B cell (primary cell): ENCODE measurements around the gene OTULIN. TPM values are rescaled to one million over a fixed set of nuclear protein-coding genes. Genes with fewer than 3 reads are reported as not detected.
A peak's percentile ranks its signal among the peaks of the same experiment; 100 is the strongest.

Source experiments
- ATAC-seq: fragments of 200-7000 bp; cut with Tn5 transposase; one replicate; pipeline ENCODE4 v1.10.0; 2021; ENCODE audit warnings: low read depth, mild to moderate bottlenecking, moderate number of reproducible peaks, moderate library complexity
- CTCF ChIA-PET: fragments of 350-600 bp; sonication (Branson Sonifier 250); formaldehyde crosslinking; loops from one replicate; lab custom pipeline; 2021; ENCODE audit warnings: antibody characterized with exemption, inconsistent platforms; lab: Charles Lee
- POLR2A ChIA-PET: fragments of 350-600 bp; sonication (Branson Sonifier 250); formaldehyde crosslinking; loops from one replicate; lab custom pipeline; 2021; ENCODE audit warnings: antibody characterized with exemption; lab: Charles Lee
- DNase-seq: peaks from one replicate; pipeline ENCODE4 v3.0.0; 2013
- H2AFZ ChIP-seq: 2 replicates; pipeline ENCODE4 v1.6.1; 2012; ENCODE audit warnings: mild to moderate bottlenecking, low read depth, low read length; ENCODE audit not compliant: insufficient read depth, poor library complexity, severe bottlenecking
- H3K27ac ChIP-seq, 2 donors: 1 replicate in 1 of 2; 2 replicates in 1 of 2; pipeline ENCODE4 v1.5.1; 2012 to 2013; ENCODE audit warnings: low read length in 2 of 2, mild to moderate bottlenecking in 2 of 2, moderate library complexity in 1 of 2
- H3K27me3 ChIP-seq, 4 experiments: fragments of 200-600 bp in 1 of 4; sonication (generic) in 1 of 4; replicated peaks in 1 of 4; 1 replicate in 2 of 4; 2 replicates in 2 of 4; pipeline versions ENCODE4 v1.6.1 to v1.7.0; 2013 to 2016; ENCODE audit warnings: low read length in 3 of 4, mild to moderate bottlenecking in 2 of 4, mixed read lengths in 1 of 4, moderate library complexity in 1 of 4; ENCODE audit not compliant: insufficient read depth in 4 of 4, control insufficient read depth in 3 of 4; ENCODE audit errors: control extremely low read depth in 1 of 4
- H3K36me3 ChIP-seq, 2 experiments: replicated peaks in 1 of 2; 1 replicate in 1 of 2; 2 replicates in 1 of 2; pipeline versions ENCODE4 v1.6.1 to v1.7.1; 2013; ENCODE audit warnings: low read length in 1 of 2; ENCODE audit not compliant: insufficient read depth in 2 of 2, control insufficient read depth in 1 of 2; ENCODE audit errors: control extremely low read depth in 1 of 2, extremely low read depth in 1 of 2
- H3K4me1 ChIP-seq, 2 donors: fragments of 200-600 bp in 1 of 2; sonication (generic) in 1 of 2; 1 replicate in 1 of 2; 2 replicates in 1 of 2; pipeline versions ENCODE4 v1.5.1 to v1.6.1; 2013 to 2017; ENCODE audit warnings: low read length in 2 of 2; ENCODE audit not compliant: control insufficient read depth in 2 of 2, insufficient read depth in 2 of 2
- H3K4me2 ChIP-seq: replicated peaks from 2 replicates; pipeline ENCODE3; 2012; ENCODE audit warnings: mild to moderate bottlenecking, low read depth, low read length; ENCODE audit not compliant: poor library complexity, severe bottlenecking
- H3K4me3 ChIP-seq, 5 experiments: fragments of 200-600 bp in 1 of 5; sonication (generic) in 1 of 5; 1 replicate in 3 of 5; 2 replicates in 2 of 5; pipeline versions ENCODE4 v1.5.1 to v1.7.0; 2011 to 2016; ENCODE audit warnings: low read length in 4 of 5, mild to moderate bottlenecking in 4 of 5, low read depth in 2 of 5, control low read depth in 1 of 5, moderate library complexity in 1 of 5; ENCODE audit not compliant: insufficient read depth in 1 of 5; ENCODE audit errors: control extremely low read depth in 1 of 5, extremely low read depth in 1 of 5
- H3K79me2 ChIP-seq: fragments of 200-600 bp; sonication (generic); one replicate; pipeline ENCODE4 v1.6.0; 2016; ENCODE audit warnings: low read length; ENCODE audit not compliant: control insufficient read depth, insufficient read depth
- H3K9ac ChIP-seq: fragments of 200-600 bp; sonication (generic); 2 replicates; pipeline ENCODE4 v1.6.1; 2017; ENCODE audit warnings: mild to moderate bottlenecking, low read length, moderate library complexity
- H3K9me3 ChIP-seq, 3 donors: one replicate each; pipeline versions ENCODE4 v1.6.1 to v1.7.1; 2013; ENCODE audit warnings: low read length in 2 of 3; ENCODE audit not compliant: control insufficient read depth in 2 of 3, insufficient read depth in 1 of 3; ENCODE audit errors: control extremely low read depth in 1 of 3
- H4K20me1 ChIP-seq: 2 replicates; pipeline ENCODE4 v1.6.0; 2012; ENCODE audit warnings: mild to moderate bottlenecking, low read length; ENCODE audit not compliant: insufficient read depth, control insufficient read depth, poor library complexity, severe bottlenecking
- H3K27ac Mint-ChIP-seq: one replicate; pipeline ENCODE4 v1.8.0; 2021; ENCODE audit warnings: mixed read lengths
- H3K27me3 Mint-ChIP-seq: one replicate; pipeline ENCODE4 v1.8.0; 2021; ENCODE audit warnings: mixed read lengths
- H3K4me1 Mint-ChIP-seq: one replicate; pipeline ENCODE4 v1.8.0; 2021; ENCODE audit warnings: mixed read lengths
- H3K4me3 Mint-ChIP-seq: one replicate; pipeline ENCODE4 v1.8.0; 2021; ENCODE audit warnings: mixed read lengths
- H3K9me3 Mint-ChIP-seq: one replicate; pipeline ENCODE4 v1.8.0; 2022; ENCODE audit warnings: mixed read lengths; ENCODE audit not compliant: insufficient read depth
- EZH2 ChIP-seq: IDR thresholded peaks from 2 replicates; pipeline ENCODE4 v1.6.1; 2012; ENCODE audit warnings: borderline replicate concordance, low read depth, mild to moderate bottlenecking, moderate library complexity, low read length; ENCODE audit not compliant: insufficient read depth, poor library complexity, severe bottlenecking
- WGBS: methylation state at CpG from one replicate; pipeline ENCODE4 v1.1.5; 2013; ENCODE audit warnings: missing lambda C conversion rate; ENCODE audit not compliant: insufficient coverage; 5-methylcytosine and 5-hydroxymethylcytosine counted together
- intact Hi-C: fragments of 100-400 bp; cut with micrococcal nuclease; formaldehyde crosslinking; loops from one replicate; pipeline ENCODE4 v1.10.0; 2022
- polyA plus RNA-seq: library from polyadenylated mRNA; depleted of rRNA; stranded (reverse); fragments of >200 nt; gene quantifications from 2 replicates; pipeline ENCODE4 v1.2.3, GENCODE V29; 2012
- total RNA-seq, 2 donors: library from RNA; stranded (reverse); fragments of 120-200 nt in 1 of 2; gene quantifications; 1 replicate in 1 of 2; 2 replicates in 1 of 2; pipeline versions ENCODE4 v1.2.3 to v1.2.4, GENCODE V29; 2013 to 2022
- TF ChIP-seq, protein P1 (sequence below): fragments of 200-600 bp; IDR thresholded peaks from one replicate; pipeline ENCODE4 v1.8.0; 2022; ENCODE audit warnings: antibody characterized with exemption, mild to moderate bottlenecking

OTULIN gene
- total and polyA plus RNA-seq, 2 donors (not counting 1 experiment from before 2014, with no cell fraction given): 8.4 to 64.4 TPM

DNA sequence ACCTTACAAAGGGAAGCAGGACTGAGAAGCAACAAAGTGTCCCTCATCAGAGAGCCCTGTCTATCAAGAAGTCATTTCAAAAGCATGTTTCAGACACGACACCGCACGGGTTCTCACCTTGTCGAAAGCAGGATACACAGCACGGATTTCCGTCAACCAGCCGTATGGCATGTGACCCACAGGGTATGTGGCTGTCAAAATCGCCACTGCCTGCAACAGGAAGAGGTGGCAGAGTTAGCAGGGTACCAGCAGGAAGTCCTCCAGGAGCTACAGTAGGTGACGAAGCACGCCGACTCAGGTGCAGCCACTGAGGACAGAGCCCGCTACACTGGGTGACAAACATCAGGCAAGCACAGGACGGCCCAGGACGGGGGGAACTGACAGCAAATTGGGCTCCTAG, 81.2 kb downstream of the OTULIN start:
- Mint-ChIP-seq H3K4me1 (peaks cover 22% of the 10 kb centered on the region), H3K9me3 (no peaks in the 10 kb centered on the region), H3K4me3 (peak overlapping the region; percentile 37), H3K27me3 (no peaks in the 10 kb centered on the region), H3K27ac (peak overlapping the region; percentile 21)
- Histone ChIP-seq H3K36me3 (peaks cover 0 to 21% of the 10 kb centered on the region in 2 experiments), H4K20me1 (no peaks in the 10 kb centered on the region), H3K9me3 (no peaks in the 10 kb centered on the region), H3K4me3 (no peak overlapping the region), H3K4me1 (peaks cover 9 to 24% of the 10 kb centered on the region in 2 donors), H2AFZ (no peak overlapping the region), H3K79me2 (no peaks in the 10 kb centered on the region), H3K27me3 (no peaks in the 10 kb centered on the region), H3K9ac (peak overlapping the region; percentile 33), H3K27ac (peak overlapping the region in 1 of 2 donors; percentile 76), H3K4me2 (peak overlapping the region; percentile 56)
- ChIA-PET CTCF (interaction anchor here (1.5 kb wide), 1 partner anchor 18 kb away, joined by 7 read pairs; no protein-coding TSS in a partner anchor), POLR2A (no interaction called here)
- no peak for TF ChIP-seq EZH2
- TF ChIP-seq, protein P1, sequence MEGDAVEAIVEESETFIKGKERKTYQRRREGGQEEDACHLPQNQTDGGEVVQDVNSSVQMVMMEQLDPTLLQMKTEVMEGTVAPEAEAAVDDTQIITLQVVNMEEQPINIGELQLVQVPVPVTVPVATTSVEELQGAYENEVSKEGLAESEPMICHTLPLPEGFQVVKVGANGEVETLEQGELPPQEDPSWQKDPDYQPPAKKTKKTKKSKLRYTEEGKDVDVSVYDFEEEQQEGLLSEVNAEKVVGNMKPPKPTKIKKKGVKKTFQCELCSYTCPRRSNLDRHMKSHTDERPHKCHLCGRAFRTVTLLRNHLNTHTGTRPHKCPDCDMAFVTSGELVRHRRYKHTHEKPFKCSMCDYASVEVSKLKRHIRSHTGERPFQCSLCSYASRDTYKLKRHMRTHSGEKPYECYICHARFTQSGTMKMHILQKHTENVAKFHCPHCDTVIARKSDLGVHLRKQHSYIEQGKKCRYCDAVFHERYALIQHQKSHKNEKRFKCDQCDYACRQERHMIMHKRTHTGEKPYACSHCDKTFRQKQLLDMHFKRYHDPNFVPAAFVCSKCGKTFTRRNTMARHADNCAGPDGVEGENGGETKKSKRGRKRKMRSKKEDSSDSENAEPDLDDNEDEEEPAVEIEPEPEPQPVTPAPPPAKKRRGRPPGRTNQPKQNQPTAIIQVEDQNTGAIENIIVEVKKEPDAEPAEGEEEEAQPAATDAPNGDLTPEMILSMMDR: no peak
- DNase-seq: no peak
- 81% methylated on average over 14 of the region's 14 CpGs for WGBS
- intact Hi-C loops: no loop called here
- no peak for ATAC-seq

- no peak for ATAC-seq
- Mint-ChIP-seq H3K27ac (no peak overlapping the region), H3K9me3 (no peaks in the 10 kb centered on the region), H3K27me3 (no peaks in the 10 kb centered on the region), H3K4me1 (peaks cover 22% of the 10 kb centered on the region), H3K4me3 (no peak overlapping the region)
- Histone ChIP-seq H3K27me3 (no peaks in the 10 kb centered on the region), H2AFZ (no peak overlapping the region), H3K4me3 (no peak overlapping the region), H3K27ac (no peak overlapping the region), H3K4me2 (no peak overlapping the region), H4K20me1 (no peaks in the 10 kb centered on the region), H3K79me2 (no peaks in the 10 kb centered on the region), H3K9ac (no peak overlapping the region), H3K9me3 (no peaks in the 10 kb centered on the region), H3K36me3 (peaks cover 0 to 14% of the 10 kb centered on the region in 2 experiments), H3K4me1 (peaks cover 9 to 24% of the 10 kb centered on the region in 2 donors)
- ChIA-PET POLR2A (no interaction called here), CTCF (no interaction called here)
- intact Hi-C loops: no loop called here
- 97% methylated on average over 11 of the region's 12 CpGs for WGBS
- no peak for TF ChIP-seq EZH2
- TF ChIP-seq, protein P1: no peak
- DNase-seq: no peak
Measured at GRCh38 chr5:14748180-14748900, 83.8 kb downstream of the OTULIN start.
